NT2/D1 (cell line): ENCODE measurements around the gene PNPO.
"Not testable (repeated sequence)": the region's sequence is repeated elsewhere in the genome, so short reads cannot be mapped to it uniquely, and the experiment has no call there.

ENCODE experiments used
- SUZ12 ChIP-seq: IDR thresholded peaks from 2 replicates; pipeline ENCODE4 v1.6.1; 2011; ENCODE audit not compliant: insufficient read length, insufficient read depth; ENCODE audit errors: extremely low read depth
- YY1 ChIP-seq: IDR thresholded peaks from 2 replicates; pipeline ENCODE4 v1.6.1; 2011; ENCODE audit not compliant: insufficient read length, insufficient read depth
- ZNF274 ChIP-seq: IDR thresholded peaks from 2 replicates; pipeline ENCODE4 v1.6.1; 2011; ENCODE audit warnings: mild to moderate bottlenecking, low read depth, low read length

GRCh38 chr17:47988445-47988844, 47.1 kb downstream of the PNPO start:
- TF ChIP-seq YY1, SUZ12, ZNF274: not testable (repeated sequence)
